ENCODE measurements around the gene PRM1. TPM values are rescaled to one million over a fixed set of nuclear protein-coding genes. Genes with fewer than 3 reads are reported as not detected.

Gene PRM1
- polyA plus RNA-seq, 6 donors from 2014 or later = not detected

DNA sequence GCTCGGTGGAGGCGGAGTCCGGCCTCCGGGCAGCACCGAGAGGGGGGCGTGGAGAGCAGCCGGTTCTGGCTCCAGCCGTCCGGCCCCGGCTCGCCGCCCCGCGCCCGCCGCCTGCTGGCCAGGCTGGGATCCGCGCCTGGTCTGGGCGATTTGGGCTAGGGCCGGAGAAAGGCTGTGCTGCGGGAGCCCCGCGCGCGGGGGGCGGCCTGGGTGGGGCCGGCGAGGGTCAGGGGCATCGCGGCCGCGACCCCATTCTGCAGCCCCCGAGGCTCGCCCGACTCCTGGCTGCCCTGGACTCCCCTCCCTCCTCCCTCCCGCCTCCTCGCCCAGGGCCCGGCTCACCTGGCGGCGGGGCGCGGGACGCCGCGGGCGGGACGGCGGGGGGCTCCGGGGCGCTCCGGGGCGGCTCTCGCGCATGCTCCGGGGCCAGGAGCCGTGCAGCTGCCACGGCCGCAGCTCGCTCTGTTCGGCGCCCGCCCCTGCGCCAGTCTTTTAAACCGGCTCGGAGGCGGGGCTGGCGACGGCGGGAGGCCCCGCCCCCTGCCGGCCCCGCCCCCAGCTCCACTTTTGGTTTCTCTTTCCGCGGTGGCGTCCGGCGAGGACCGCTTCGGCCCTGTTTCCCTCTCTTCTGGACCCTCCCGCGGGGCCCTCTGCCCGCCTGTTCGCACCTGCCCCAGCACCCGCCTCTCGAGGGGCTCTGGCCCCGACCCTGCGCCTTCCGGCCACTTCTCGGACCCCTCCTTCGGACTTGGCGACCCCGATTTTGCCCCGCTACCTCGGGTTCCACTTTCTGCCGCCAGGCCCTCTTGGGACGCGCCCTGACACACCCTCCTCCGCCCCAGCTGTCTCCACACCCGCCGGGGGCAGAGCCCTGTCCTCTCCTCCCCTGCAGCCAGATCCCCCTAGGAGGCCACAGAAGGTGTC, 25.1 kb downstream of the PRM1 start, which contains the start of gene SOCS1:
Gene SOCS1, minus strand, starts transcription at position 468 of the 924 bp plus-strand sequence. CDS start 726 bp downstream, outside the sequence.
- Mint-ChIP-seq H3K4me1 (peaks cover 38 to 64% (median 48%) of the 10 kb centered on the region in 3 donors), H3K4me3 (peak within 1 kb of the TSS; percentile 94 to 99 (median 98)), H3K27me3 (no peaks in the 10 kb centered on the region), H3K27ac (peak within 1 kb of the TSS; percentile 97 to 99 (median 98)), H3K9me3 (peaks cover 0 to 1% (median 0%) of the 10 kb centered on the region in 7 donors), H3K36me3 (peaks cover 6 to 13% of the 10 kb centered on the region in 2 donors)
- DNase-seq = peak; percentile 83
- ATAC-seq (ENCODE audit: low read depth in 2 of 2) = peak; percentile 66 to 72

- Mint-ChIP-seq H3K9me3 (peaks cover 0 to 1% (median 0%) of the 10 kb centered on the region in 7 donors), H3K27me3 (no peaks in the 10 kb centered on the region), H3K36me3 (peaks cover 6 to 20% of the 10 kb centered on the region in 2 donors), H3K27ac (peak overlapping the region in 4 of 6 donors; percentile 65 to 94 (median 80)), H3K4me3 (peak overlapping the region; percentile 83 to 95 (median 88)), H3K4me1 (peaks cover 44 to 67% (median 48%) of the 10 kb centered on the region in 3 donors)
- DNase-seq (peak; percentile 59), ATAC-seq (ENCODE audit: low read depth in 2 of 2) (peak; percentile 26 to 34)
Observed at GRCh38 chr16:11254913-11255736, 26.0 kb downstream of the PRM1 start.

DNA sequence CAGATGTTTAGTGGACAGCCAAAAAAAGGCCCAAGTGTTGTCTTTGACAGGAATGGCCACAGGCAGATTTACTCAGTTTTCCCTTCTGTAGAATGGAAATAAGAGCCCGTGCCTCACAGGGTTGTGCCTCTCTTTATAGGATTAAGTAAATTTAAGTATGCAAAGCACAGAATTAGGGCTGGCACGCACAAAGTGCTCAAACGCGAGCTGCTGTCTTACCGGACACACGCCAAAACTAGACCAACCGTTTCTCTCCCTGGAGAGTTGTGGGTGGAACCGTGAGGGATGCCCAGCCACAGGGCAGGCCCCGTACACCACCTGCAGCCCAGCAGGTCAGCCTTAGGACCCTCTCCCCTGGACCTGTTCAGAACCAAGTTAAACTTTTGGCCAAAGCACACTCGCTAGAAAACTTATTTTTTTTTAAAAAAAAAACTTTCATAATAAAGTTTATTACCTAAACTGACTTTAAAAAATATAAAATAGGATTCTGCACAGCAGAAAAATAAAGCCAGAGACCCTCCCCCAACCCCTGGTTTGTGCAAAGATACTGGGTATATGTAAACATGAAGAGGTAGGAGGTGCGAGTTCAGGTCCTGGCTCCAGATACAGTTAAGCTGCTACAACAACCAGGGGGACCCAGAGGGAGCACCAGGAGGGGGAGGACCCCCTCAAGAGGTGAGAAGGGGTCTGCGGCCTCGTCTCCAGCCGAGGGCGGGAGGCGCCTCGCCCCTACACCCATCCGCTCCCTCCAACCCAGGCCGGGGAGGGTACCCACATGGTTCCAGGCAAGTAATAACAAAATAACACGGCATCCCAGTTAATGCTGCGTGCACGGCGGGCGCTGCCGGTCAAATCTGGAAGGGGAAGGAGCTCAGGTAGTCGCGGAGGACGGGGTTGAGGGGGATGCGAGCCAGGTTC, 26.9 kb downstream of the PRM1 start:
- DNase-seq = no peak
- Mint-ChIP-seq H3K36me3 (peaks cover 6 to 20% of the 10 kb centered on the region in 2 donors), H3K27me3 (no peaks in the 10 kb centered on the region), H3K4me3 (peak overlapping the region; percentile 83 to 95 (median 88)), H3K9me3 (no peaks in the 10 kb centered on the region), H3K27ac (peak overlapping the region in 4 of 6 donors; percentile 43 to 91 (median 80)), H3K4me1 (peaks cover 44 to 58% (median 45%) of the 10 kb centered on the region in 3 donors)
- ATAC-seq (ENCODE audit: low read depth in 2 of 2) = no peak

DNA sequence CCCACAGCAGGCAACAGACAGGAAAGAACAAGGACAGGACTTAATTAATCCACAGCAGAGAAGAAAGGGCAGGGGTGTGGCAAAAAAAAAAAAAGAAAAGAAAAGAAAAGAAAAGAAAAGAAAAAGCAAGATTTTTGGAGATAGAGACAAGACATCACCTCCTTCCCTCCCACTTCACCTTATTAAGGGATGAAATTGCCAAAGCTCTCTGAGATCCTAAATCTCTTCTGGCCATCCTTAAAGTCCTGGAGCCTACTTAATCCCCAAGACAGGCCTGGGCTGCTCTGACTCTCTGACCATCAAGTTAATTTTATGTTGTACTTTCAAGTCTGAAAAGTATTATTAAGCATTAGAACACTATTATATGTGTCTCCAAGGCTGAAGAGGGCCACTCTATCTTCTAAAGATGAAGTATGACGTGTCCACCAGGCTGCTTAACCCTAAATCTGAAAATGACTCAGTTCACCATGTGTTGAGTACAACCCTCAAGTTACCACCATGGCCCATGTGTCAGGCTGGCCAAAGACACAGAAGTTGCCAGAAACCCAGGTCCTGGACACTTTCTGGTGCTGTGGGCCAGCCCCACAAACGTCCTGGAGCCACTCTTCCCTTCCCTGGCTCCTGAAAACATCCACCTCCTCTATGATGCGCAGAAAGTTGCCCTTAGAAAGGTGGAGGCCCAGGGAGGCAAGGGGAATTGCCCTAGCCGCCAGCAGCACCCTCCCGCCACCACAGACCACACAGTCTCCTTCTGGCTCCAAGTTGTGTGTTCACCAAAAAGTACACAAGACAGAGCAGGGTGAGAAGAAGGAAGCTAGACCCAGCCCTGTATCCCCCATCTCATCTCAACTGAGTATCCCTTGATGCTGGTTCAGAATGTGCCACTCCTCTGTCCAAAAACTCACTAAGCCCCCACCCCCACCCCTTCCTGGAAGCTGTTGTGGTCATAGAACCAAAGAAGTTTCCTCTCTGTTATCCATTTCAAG, 27.8 kb downstream of the PRM1 start:
- H3K4me1 Mint-ChIP-seq = peaks cover 36 to 49% (median 40%) of the 10 kb centered on the region in 3 donors
- H3K36me3 Mint-ChIP-seq = peaks cover 6 to 20% of the 10 kb centered on the region in 2 donors
- peak overlapping the region; percentile 65 to 95 (median 88) for H3K4me3 Mint-ChIP-seq
- no peak for ATAC-seq (ENCODE audit: low read depth in 2 of 2)
- no peaks in the 10 kb centered on the region for H3K27me3 Mint-ChIP-seq
- H3K9me3 Mint-ChIP-seq = no peaks in the 10 kb centered on the region
- DNase-seq = no peak
- H3K27ac Mint-ChIP-seq = peak overlapping the region in 4 of 6 donors; percentile 43 to 91 (median 58)

GRCh38 chr16:11252482-11252931, 28.6 kb downstream of the PRM1 start:
- Mint-ChIP-seq H3K36me3 (peaks cover 6 to 20% of the 10 kb centered on the region in 2 donors), H3K27ac (peak overlapping the region in 2 of 6 donors; percentile 68 to 89), H3K4me1 (peaks cover 29 to 42% (median 39%) of the 10 kb centered on the region in 3 donors), H3K27me3 (no peaks in the 10 kb centered on the region), H3K4me3 (peak overlapping the region in 7 of 8 donors; percentile 49 to 88 (median 83)), H3K9me3 (no peaks in the 10 kb centered on the region)
- DNase-seq (no peak), ATAC-seq (ENCODE audit: low read depth in 2 of 2) (no peak)

DNA sequence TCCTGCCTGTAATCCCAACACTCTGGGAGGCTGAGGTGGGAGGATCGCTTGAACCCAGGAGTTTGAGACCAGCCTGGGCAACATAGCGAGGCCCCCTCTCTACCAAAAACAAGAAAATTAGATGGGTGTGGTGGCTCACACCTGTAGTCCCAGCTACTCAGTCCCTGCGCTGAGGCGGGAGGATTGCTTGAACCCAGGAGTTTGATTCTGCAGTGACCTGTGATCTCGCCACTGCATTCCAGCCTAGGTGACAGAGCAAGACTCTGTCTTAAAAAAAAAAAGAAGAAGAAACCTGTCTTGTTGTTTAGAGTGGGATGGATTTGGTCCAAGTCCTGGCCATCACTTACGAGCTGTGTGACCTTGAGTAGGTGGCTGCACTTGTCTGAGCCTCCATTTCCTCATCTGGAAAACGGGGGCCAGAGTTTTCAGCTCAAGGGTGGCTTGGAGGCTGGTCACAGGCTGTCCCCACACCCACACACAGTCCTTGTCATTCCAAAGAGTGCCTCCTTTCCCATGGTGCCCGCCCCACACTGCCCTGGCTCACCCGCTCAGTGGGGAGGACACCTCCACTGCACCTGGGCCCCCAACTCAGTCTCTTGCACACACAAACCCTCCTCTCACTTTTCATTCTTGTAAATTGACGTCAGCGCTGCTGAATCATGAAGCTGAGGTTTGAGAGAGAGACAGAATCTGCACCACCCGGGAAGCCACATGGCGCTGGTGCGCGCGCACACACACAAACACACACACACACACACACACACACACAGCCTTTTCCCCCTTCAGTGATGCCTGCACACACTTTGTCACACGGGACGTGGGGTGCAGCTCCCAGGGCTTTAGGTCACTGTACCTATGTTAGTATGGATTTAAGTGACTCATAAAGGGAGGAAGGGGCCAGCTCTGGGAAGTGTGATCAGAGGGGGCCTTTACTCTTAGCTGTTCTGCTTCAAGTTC, 29.3 kb downstream of the PRM1 start:
- Mint-ChIP-seq H3K4me1 (peaks cover 23 to 35% (median 32%) of the 10 kb centered on the region in 3 donors), H3K27ac (peak overlapping the region in 5 of 6 donors; percentile 21 to 89 (median 60)), H3K9me3 (no peaks in the 10 kb centered on the region), H3K27me3 (no peaks in the 10 kb centered on the region), H3K4me3 (peak overlapping the region in 3 of 8 donors; percentile 47 to 88 (median 67)), H3K36me3 (peaks cover 6 to 20% of the 10 kb centered on the region in 2 donors)
- DNase-seq = no peak
- ATAC-seq (ENCODE audit: low read depth in 2 of 2) = no peak

DNA sequence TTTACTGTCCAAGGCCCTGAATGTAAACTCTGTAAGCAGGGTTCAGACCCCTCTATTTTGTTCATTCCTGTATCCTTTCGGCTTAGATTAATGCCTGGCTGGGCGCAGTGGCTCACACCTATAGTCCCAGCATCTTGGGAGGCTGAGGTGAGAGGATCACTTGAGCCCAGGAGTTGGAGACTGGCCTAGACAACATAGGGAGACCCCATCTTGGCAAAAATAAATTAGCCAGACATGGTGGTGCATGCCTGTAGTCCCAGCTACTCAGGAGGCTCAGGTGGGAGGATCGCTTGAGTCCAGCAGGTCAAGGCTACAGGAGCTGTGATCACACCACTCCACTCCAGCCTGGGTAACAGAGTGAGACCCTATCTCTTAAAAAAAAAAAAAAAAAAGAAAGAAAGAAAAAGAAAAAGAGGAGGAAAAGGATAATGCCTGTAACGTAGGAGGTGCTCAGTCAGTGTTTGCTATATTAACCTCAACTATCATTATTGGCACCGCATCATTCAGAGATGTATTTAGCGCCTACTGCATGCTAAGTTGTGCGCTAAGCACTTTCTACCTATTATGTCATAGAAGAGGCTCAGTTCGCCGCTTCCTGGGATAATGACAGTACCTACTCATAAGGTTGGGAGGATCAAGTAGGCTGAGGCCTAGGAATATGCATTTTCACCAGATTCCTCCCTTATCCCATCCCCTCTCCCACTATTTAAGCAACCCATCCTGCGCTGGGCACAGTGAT, 30.2 kb downstream of the PRM1 start:
- DNase-seq = no peak
- Mint-ChIP-seq H3K27me3 (no peaks in the 10 kb centered on the region), H3K4me3 (peak overlapping the region in 1 of 8 donors; percentile 33), H3K9me3 (no peaks in the 10 kb centered on the region), H3K36me3 (peaks cover 6 to 20% of the 10 kb centered on the region in 2 donors), H3K27ac (peak overlapping the region in 2 of 6 donors; percentile 24 to 77), H3K4me1 (peaks cover 23 to 30% (median 28%) of the 10 kb centered on the region in 3 donors)
- ATAC-seq (ENCODE audit: low read depth in 2 of 2) = no peak

DNA sequence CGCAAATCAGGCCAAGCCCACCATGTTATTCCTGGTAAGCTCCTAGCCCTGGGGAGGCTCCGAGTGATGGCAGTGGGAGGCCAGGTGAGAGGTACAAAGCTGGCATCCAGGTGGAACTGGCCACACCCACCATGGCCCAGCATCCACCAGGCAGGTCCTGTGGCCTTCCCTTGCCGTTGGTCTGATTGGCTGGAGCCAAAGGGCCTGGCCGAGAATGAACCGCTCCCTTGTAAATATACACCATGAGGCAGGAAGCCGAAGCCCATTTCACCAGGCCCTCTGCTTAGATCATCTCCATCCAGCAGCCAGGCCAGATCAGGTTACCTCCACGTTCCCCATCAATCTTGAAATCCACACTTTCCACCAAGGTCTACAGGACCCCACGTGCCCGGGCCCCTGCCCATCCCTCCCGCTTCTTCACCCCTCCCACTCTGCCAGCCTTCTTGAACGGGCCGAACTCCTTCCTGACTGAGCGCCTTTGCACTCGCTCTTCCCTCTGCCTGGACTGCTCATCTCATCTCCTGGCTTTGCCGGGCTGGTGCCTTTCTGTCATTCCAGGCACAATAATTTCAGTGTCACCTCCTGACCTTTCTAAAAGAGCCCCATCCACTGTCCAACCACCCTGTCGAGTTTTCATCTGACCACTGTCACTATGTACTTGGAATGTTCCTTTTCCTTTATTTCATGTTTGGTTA, 30.9 kb downstream of the PRM1 start:
- Mint-ChIP-seq H3K4me1 (peaks cover 23 to 30% (median 28%) of the 10 kb centered on the region in 3 donors), H3K4me3 (peak overlapping the region in 2 of 8 donors; percentile 22 to 61)
- DNase-seq = no peak

GRCh38 chr16:11249233-11250061, 31.7 kb downstream of the PRM1 start:
- Mint-ChIP-seq H3K9me3 (no peaks in the 10 kb centered on the region), H3K36me3 (peaks cover 6 to 20% of the 10 kb centered on the region in 2 donors), H3K27ac (no peak overlapping the region), H3K27me3 (no peaks in the 10 kb centered on the region), H3K4me1 (peaks cover 23 to 30% (median 26%) of the 10 kb centered on the region in 3 donors), H3K4me3 (no peak overlapping the region)
- DNase-seq (no peak), ATAC-seq (ENCODE audit: low read depth in 2 of 2) (no peak)

More for the DNA sequence above, 30.9 kb downstream of the PRM1 start:
- H3K9me3 Mint-ChIP-seq = no peaks in the 10 kb centered on the region
- peaks cover 6 to 20% of the 10 kb centered on the region in 2 donors for H3K36me3 Mint-ChIP-seq
- ATAC-seq (ENCODE audit: low read depth in 2 of 2) = no peak
- H3K27me3 Mint-ChIP-seq = no peaks in the 10 kb centered on the region
- H3K27ac Mint-ChIP-seq = peak overlapping the region in 3 of 6 donors; percentile 24 to 80 (median 77)

All from naive B cell (primary cell).